Hepatocyte (in vitro differentiated cells): Measurements from ENCODE around the gene GPR39. TPM values are rescaled to one million over a fixed set of nuclear protein-coding genes. Genes with fewer than 3 reads are reported as not detected.

Experiments
- DNase-seq: peaks from one replicate; pipeline ENCODE4 v3.0.0-alpha.2; 2016; ENCODE audit warnings: low spot score
- H2AFZ ChIP-seq: fragments of 200-600 bp; sonication (generic); 2 replicates; pipeline ENCODE4 v1.6.0; 2016; ENCODE audit warnings: antibody characterized with exemption, mild to moderate bottlenecking
- H3K27ac ChIP-seq: fragments of 200-600 bp; sonication (generic); 2 replicates; pipeline ENCODE4 v1.5.1; 2016; ENCODE audit warnings: mild to moderate bottlenecking
- H3K27me3 ChIP-seq: fragments of 200-600 bp; sonication (generic); 2 replicates; pipeline ENCODE4 v1.6.1; 2016
- H3K36me3 ChIP-seq: fragments of 200-600 bp; sonication (generic); replicated peaks from 2 replicates; pipeline ENCODE4 v1.5.1; 2016; ENCODE audit warnings: low read depth; ENCODE audit not compliant: insufficient read depth
- H3K4me1 ChIP-seq: fragments of 200-600 bp; sonication (generic); 2 replicates; pipeline ENCODE4 v1.5.1; 2016; ENCODE audit warnings: mild to moderate bottlenecking, moderate library complexity; ENCODE audit not compliant: insufficient read depth
- H3K4me2 ChIP-seq: fragments of 200-600 bp; sonication (generic); 2 replicates; pipeline ENCODE4 v1.6.0; 2016
- H3K4me3 ChIP-seq: fragments of 200-600 bp; sonication (generic); 2 replicates; pipeline ENCODE4 v1.5.1; 2016; ENCODE audit warnings: mild to moderate bottlenecking
- H3K79me2 ChIP-seq: fragments of 200-600 bp; sonication (generic); 2 replicates; pipeline ENCODE4 v1.6.0; 2017; ENCODE audit warnings: mild to moderate bottlenecking
- H3K9me2 ChIP-seq: fragments of 200-600 bp; sonication (generic); replicated peaks from 2 replicates; pipeline ENCODE4 v1.6.0; 2017; ENCODE audit warnings: mild to moderate bottlenecking; ENCODE audit not compliant: insufficient read depth
- H3K9me3 ChIP-seq: fragments of 200-600 bp; sonication (generic); 2 replicates; pipeline ENCODE4 v1.5.1; 2016; ENCODE audit warnings: low read depth, mild to moderate bottlenecking
- H4K20me1 ChIP-seq: fragments of 200-600 bp; sonication (generic); 2 replicates; pipeline ENCODE4 v1.6.0; 2016; ENCODE audit warnings: mild to moderate bottlenecking; ENCODE audit not compliant: insufficient read depth, poor library complexity, severe bottlenecking
- EZH2 ChIP-seq: fragments of 200-600 bp; sonication (generic); IDR thresholded peaks from 2 replicates; pipeline ENCODE4 v1.6.1; 2016; ENCODE audit warnings: antibody characterized with exemption, mild to moderate bottlenecking, borderline replicate concordance
- EZH2phosphoT487 ChIP-seq: fragments of 200-600 bp; sonication (generic); IDR thresholded peaks from one replicate; pipeline ENCODE4 v1.6.1; 2018; ENCODE audit warnings: antibody characterized with exemption, mild to moderate bottlenecking, low read depth, moderate library complexity; ENCODE audit not compliant: unreplicated experiment, severe bottlenecking
- WGBS: methylation state at CpG from one replicate; pipeline ENCODE4 v1.1.6; 2016; ENCODE audit warnings: low lambda C conversion rate; ENCODE audit errors: missing lambda C conversion rate; 5-methylcytosine and 5-hydroxymethylcytosine counted together
- polyA plus RNA-seq: library from polyadenylated mRNA; unstranded; fragments of >200 nt; fragmentation: Nextera tagmentation; extraction: Ambion mirVana; gene quantifications from 2 replicates; pipeline ENCODE4 v1.2.1, GENCODE V29; 2016
- total RNA-seq: library from RNA; depleted of rRNA; stranded (reverse); fragments of >200 nt; gene quantifications from 2 replicates; pipeline ENCODE4 v1.2.3, GENCODE V29; 2014
- TF ChIP-seq, protein P1 (sequence below): fragments of 200-600 bp; sonication (generic); IDR thresholded peaks from 2 replicates; pipeline ENCODE4 v1.5.1; 2016; ENCODE audit warnings: antibody characterized with exemption, mild to moderate bottlenecking; ENCODE audit not compliant: poor library complexity

Gene GPR39
- total RNA-seq (14.5 and 23.3 TPM in 2 replicates), polyA plus RNA-seq (8.2 and 11.1 TPM in 2 replicates)

DNA sequence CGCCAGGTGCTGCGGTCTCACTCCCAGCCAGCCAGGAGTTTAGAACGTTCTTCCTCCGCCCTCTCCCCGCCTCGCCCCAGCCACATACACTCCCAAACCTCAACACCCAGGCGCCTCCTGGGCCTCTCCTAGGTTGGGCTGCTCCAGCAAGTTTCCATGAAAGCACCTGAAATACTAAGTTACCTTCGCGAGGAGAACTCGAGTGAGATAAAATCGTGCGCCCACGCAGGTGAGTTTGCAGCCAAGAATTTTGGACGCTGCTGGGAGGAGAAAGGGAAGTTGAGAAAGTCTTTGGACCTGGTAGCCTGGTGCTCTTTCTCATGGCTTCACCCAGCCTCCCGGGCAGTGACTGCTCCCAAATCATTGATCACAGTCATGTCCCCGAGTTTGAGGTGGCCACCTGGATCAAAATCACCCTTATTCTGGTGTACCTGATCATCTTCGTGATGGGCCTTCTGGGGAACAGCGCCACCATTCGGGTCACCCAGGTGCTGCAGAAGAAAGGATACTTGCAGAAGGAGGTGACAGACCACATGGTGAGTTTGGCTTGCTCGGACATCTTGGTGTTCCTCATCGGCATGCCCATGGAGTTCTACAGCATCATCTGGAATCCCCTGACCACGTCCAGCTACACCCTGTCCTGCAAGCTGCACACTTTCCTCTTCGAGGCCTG lies at the start of gene GPR39:
Gene GPR39 (plus strand): TSS at position 83 of the 673 bp plus-strand sequence.
- Histone ChIP-seq H3K9me2 (no peaks in the 10 kb centered on the region), H3K4me1 (peaks cover 24% of the 10 kb centered on the region), H3K27me3 (no peaks in the 10 kb centered on the region), H3K36me3 (no peaks in the 10 kb centered on the region), H3K9me3 (no peaks in the 10 kb centered on the region), H3K4me2 (peak within 1 kb of the TSS; percentile 95), H3K27ac (peak within 1 kb of the TSS; percentile 98), H2AFZ (peak within 1 kb of the TSS; percentile 73), H4K20me1 (no peaks in the 10 kb centered on the region), H3K79me2 (peaks cover 47% of the 10 kb centered on the region), H3K4me3 (peak within 1 kb of the TSS; percentile 40)
- no peak for DNase-seq
- TF ChIP-seq EZH2phosphoT487 (no peak), EZH2 (no peak)
- TF ChIP-seq, protein P1, sequence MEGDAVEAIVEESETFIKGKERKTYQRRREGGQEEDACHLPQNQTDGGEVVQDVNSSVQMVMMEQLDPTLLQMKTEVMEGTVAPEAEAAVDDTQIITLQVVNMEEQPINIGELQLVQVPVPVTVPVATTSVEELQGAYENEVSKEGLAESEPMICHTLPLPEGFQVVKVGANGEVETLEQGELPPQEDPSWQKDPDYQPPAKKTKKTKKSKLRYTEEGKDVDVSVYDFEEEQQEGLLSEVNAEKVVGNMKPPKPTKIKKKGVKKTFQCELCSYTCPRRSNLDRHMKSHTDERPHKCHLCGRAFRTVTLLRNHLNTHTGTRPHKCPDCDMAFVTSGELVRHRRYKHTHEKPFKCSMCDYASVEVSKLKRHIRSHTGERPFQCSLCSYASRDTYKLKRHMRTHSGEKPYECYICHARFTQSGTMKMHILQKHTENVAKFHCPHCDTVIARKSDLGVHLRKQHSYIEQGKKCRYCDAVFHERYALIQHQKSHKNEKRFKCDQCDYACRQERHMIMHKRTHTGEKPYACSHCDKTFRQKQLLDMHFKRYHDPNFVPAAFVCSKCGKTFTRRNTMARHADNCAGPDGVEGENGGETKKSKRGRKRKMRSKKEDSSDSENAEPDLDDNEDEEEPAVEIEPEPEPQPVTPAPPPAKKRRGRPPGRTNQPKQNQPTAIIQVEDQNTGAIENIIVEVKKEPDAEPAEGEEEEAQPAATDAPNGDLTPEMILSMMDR, result no peak
- WGBS, result 52% methylated on average over 20 of the region's 23 CpGs

DNA sequence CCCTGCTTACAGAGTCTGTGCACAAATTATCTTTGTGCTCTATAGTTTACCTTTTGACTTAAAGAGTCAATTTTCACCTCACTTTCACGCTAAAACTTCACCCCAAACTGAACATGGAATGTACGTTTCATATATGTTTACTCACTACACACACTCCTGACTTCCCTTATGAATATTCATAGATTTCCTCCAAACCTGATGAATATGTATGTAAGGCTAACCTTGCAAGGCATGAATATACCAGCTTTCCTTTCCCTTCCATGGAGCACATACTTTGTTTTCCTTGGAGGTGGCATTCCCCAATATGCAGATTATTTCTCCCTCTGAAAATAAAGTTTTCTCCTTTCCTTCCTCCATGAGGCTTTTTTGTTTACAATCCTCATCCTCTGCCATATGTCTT lies 48.4 kb upstream of the GPR39 start:
- Histone ChIP-seq H3K4me1 (no peaks in the 10 kb centered on the region), H3K9me2 (no peaks in the 10 kb centered on the region), H3K27ac (no peak overlapping the region), H4K20me1 (no peaks in the 10 kb centered on the region), H3K4me2 (no peak overlapping the region), H3K79me2 (no peaks in the 10 kb centered on the region), H2AFZ (no peak overlapping the region), H3K4me3 (no peak overlapping the region), H3K27me3 (no peaks in the 10 kb centered on the region), H3K36me3 (no peaks in the 10 kb centered on the region), H3K9me3 (no peaks in the 10 kb centered on the region)
- 51% methylated on average over 2 of the region's 2 CpGs for WGBS
- TF ChIP-seq, protein P1, result no peak
- TF ChIP-seq EZH2phosphoT487, result no peak
- TF ChIP-seq EZH2, result no peak
- no peak for DNase-seq

DNA sequence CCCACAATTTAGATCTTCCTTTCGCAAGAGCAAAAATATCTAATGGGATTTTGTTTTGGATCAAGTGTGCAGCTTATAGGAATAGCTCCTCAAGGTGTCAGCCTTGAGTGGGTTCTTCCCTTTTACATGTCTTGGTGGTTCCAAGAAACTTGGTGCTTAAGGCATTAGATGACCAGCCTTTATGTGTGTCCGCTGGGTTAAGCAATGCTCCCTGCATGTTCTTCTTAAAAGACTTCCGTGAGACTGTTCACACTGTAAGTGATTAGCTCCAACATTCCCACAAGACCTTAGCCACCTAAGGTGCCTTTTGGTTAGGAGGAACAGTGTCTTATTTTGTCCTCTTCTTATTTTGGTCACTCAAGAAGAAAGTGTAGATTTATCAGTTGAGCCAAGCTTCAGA lies 44.3 kb upstream of the GPR39 start:
- Histone ChIP-seq H3K27ac (no peak overlapping the region), H2AFZ (no peak overlapping the region), H3K79me2 (no peaks in the 10 kb centered on the region), H3K9me3 (no peaks in the 10 kb centered on the region), H3K36me3 (no peaks in the 10 kb centered on the region), H3K4me3 (no peak overlapping the region), H3K9me2 (no peaks in the 10 kb centered on the region), H3K27me3 (no peaks in the 10 kb centered on the region), H3K4me2 (no peak overlapping the region), H4K20me1 (no peaks in the 10 kb centered on the region), H3K4me1 (no peaks in the 10 kb centered on the region)
- TF ChIP-seq EZH2 (no peak), EZH2phosphoT487 (no peak)
- TF ChIP-seq, protein P1, result no peak
- WGBS, result 99% methylated on average over 3 of the region's 3 CpGs
- no peak for DNase-seq
